ENCODE data around the gene ZNF592. TPM values are rescaled to one million over a fixed set of nuclear protein-coding genes. Genes with fewer than 3 reads are reported as not detected.

Gene ZNF592
- total and polyA plus RNA-seq, 7 experiments from 2014 or later, result 4.9 to 39.0 (median 37.2) TPM

GRCh38 chr15:84811151-84811550 lies 62.8 kb downstream of the ZNF592 start:
- H3K36me3 ChIP-seq (ENCODE audit: control insufficient read depth in 2 of 3, insufficient read depth in 3 of 3, low read length in 3 of 3), result no peaks in the 10 kb centered on the region
- no peak for ATAC-seq
- no peak overlapping the region for H3K27ac Mint-ChIP-seq
- no peak overlapping the region for H3K27ac ChIP-seq (ENCODE audit: low read depth, low read length)
- H3K36me3 Mint-ChIP-seq, result peaks cover 0 to 11% (median 4%) of the 10 kb centered on the region in 5 donors
- CTCF ChIA-PET, result no interaction called here
- peaks cover 0 to 2% (median 0%) of the 10 kb centered on the region in 11 donors for H3K9me3 Mint-ChIP-seq
- DNase-seq, result no peak
- H3K4me3 ChIP-seq (ENCODE audit: low read length), result no peak overlapping the region
- H3K9me3 ChIP-seq (ENCODE audit: control insufficient read depth in 2 of 3, low read length in 3 of 3), result no peaks in the 10 kb centered on the region
- no peaks in the 10 kb centered on the region for H3K27me3 ChIP-seq (ENCODE audit: control insufficient read depth in 2 of 2, insufficient read depth in 2 of 2, low read length in 2 of 2)
- peaks cover 4 to 10% (median 6%) of the 10 kb centered on the region in 5 donors for H3K27me3 Mint-ChIP-seq
- POLR2A ChIA-PET, result no interaction called here
- intact Hi-C loops (cut with micrococcal nuclease), result no loop called here
- H3K4me1 ChIP-seq (ENCODE audit: control insufficient read depth in 2 of 2, insufficient read depth in 2 of 2, low read length in 2 of 2), result no peaks in the 10 kb centered on the region
- H3K4me1 Mint-ChIP-seq, result peaks cover 0 to 3% (median 0%) of the 10 kb centered on the region in 7 donors
- peak overlapping the region in 1 of 10 donors; percentile 23 for H3K4me3 Mint-ChIP-seq

- intact Hi-C loops (cut with micrococcal nuclease), result no loop called here
- H3K9me3 Mint-ChIP-seq, result peaks cover 0 to 2% (median 0%) of the 10 kb centered on the region in 11 donors
- DNase-seq (no peak), ATAC-seq (no peak)
- ChIA-PET POLR2A (interaction anchor here (0.6 kb wide), 1 partner anchor 159 kb away, joined by 3 read pairs; no protein-coding TSS in a partner anchor), CTCF (no interaction called here)
- H3K36me3 ChIP-seq (ENCODE audit: control insufficient read depth in 2 of 3, insufficient read depth in 3 of 3, low read length in 3 of 3), result no peaks in the 10 kb centered on the region
- no peak overlapping the region for H3K4me3 Mint-ChIP-seq
- no peak overlapping the region for H3K27ac ChIP-seq (ENCODE audit: low read depth, low read length)
- no peak overlapping the region for H3K4me3 ChIP-seq (ENCODE audit: low read length)
- no peak overlapping the region for H3K27ac Mint-ChIP-seq
- H3K36me3 Mint-ChIP-seq, result peaks cover 0 to 11% (median 2%) of the 10 kb centered on the region in 5 donors
- peaks cover 6 to 15% (median 9%) of the 10 kb centered on the region in 5 donors for H3K27me3 Mint-ChIP-seq
- no peaks in the 10 kb centered on the region for H3K4me1 ChIP-seq (ENCODE audit: control insufficient read depth in 2 of 2, insufficient read depth in 2 of 2, low read length in 2 of 2)
- H3K4me1 Mint-ChIP-seq, result peaks cover 0 to 6% (median 3%) of the 10 kb centered on the region in 7 donors
- H3K27me3 ChIP-seq (ENCODE audit: control insufficient read depth in 2 of 2, insufficient read depth in 2 of 2, low read length in 2 of 2), result no peaks in the 10 kb centered on the region
- H3K9me3 ChIP-seq (ENCODE audit: control insufficient read depth in 2 of 3, low read length in 3 of 3), result no peaks in the 10 kb centered on the region
Measured at GRCh38 chr15:84811828-84812227, 63.4 kb downstream of the ZNF592 start.

GRCh38 chr15:84812842-84813241 lies 64.5 kb downstream of the ZNF592 start:
- intact Hi-C loops (cut with micrococcal nuclease), result no loop called here
- Mint-ChIP-seq H3K36me3 (peaks cover 0 to 6% (median 0%) of the 10 kb centered on the region in 5 donors), H3K9me3 (peaks cover 0 to 2% (median 0%) of the 10 kb centered on the region in 11 donors), H3K4me3 (no peak overlapping the region), H3K27me3 (peaks cover 6 to 15% (median 9%) of the 10 kb centered on the region in 5 donors), H3K27ac (no peak overlapping the region), H3K4me1 (peaks cover 0 to 8% (median 4%) of the 10 kb centered on the region in 7 donors)
- ATAC-seq (no peak), DNase-seq (no peak)
- Histone ChIP-seq H3K4me1 (ENCODE audit: control insufficient read depth in 2 of 2, insufficient read depth in 2 of 2, low read length in 2 of 2) (peaks cover 0 to 3% of the 10 kb centered on the region in 2 donors), H3K9me3 (ENCODE audit: control insufficient read depth in 2 of 3, low read length in 3 of 3) (no peaks in the 10 kb centered on the region), H3K4me3 (ENCODE audit: low read length) (no peak overlapping the region), H3K27ac (ENCODE audit: low read depth, low read length) (no peak overlapping the region), H3K36me3 (ENCODE audit: control insufficient read depth in 2 of 3, insufficient read depth in 3 of 3, low read length in 3 of 3) (no peaks in the 10 kb centered on the region), H3K27me3 (ENCODE audit: control insufficient read depth in 2 of 2, insufficient read depth in 2 of 2, low read length in 2 of 2) (no peaks in the 10 kb centered on the region)
- ChIA-PET CTCF (no interaction called here), POLR2A (no interaction called here)

GRCh38 chr15:84813435-84813834 lies 65.0 kb downstream of the ZNF592 start:
- Mint-ChIP-seq H3K36me3 (peaks cover 0 to 6% (median 0%) of the 10 kb centered on the region in 5 donors), H3K27me3 (peaks cover 6 to 19% (median 11%) of the 10 kb centered on the region in 5 donors), H3K4me1 (peaks cover 6 to 13% (median 9%) of the 10 kb centered on the region in 7 donors), H3K4me3 (no peak overlapping the region), H3K27ac (no peak overlapping the region), H3K9me3 (peaks cover 0 to 2% (median 0%) of the 10 kb centered on the region in 11 donors)
- ChIA-PET POLR2A (no interaction called here), CTCF (no interaction called here)
- ATAC-seq (no peak), DNase-seq (no peak)
- Histone ChIP-seq H3K4me1 (ENCODE audit: control insufficient read depth in 2 of 2, insufficient read depth in 2 of 2, low read length in 2 of 2) (peaks cover 0 to 9% of the 10 kb centered on the region in 2 donors), H3K27ac (ENCODE audit: low read depth, low read length) (no peak overlapping the region), H3K27me3 (ENCODE audit: control insufficient read depth in 2 of 2, insufficient read depth in 2 of 2, low read length in 2 of 2) (no peaks in the 10 kb centered on the region), H3K9me3 (ENCODE audit: control insufficient read depth in 2 of 3, low read length in 3 of 3) (no peaks in the 10 kb centered on the region), H3K4me3 (ENCODE audit: low read length) (no peak overlapping the region), H3K36me3 (ENCODE audit: control insufficient read depth in 2 of 3, insufficient read depth in 3 of 3, low read length in 3 of 3) (no peaks in the 10 kb centered on the region)
- intact Hi-C loops (cut with micrococcal nuclease), result no loop called here

GRCh38 chr15:84813931-84814330 lies 65.5 kb downstream of the ZNF592 start:
- Mint-ChIP-seq H3K4me3 (no peak overlapping the region), H3K4me1 (peaks cover 6 to 18% (median 10%) of the 10 kb centered on the region in 7 donors), H3K36me3 (peaks cover 0 to 5% (median 0%) of the 10 kb centered on the region in 5 donors), H3K27me3 (peaks cover 6 to 19% (median 11%) of the 10 kb centered on the region in 5 donors), H3K9me3 (peaks cover 0 to 2% (median 0%) of the 10 kb centered on the region in 11 donors), H3K27ac (peak overlapping the region in 2 of 9 donors; percentile 0 to 53)
- Histone ChIP-seq H3K27me3 (ENCODE audit: control insufficient read depth in 2 of 2, insufficient read depth in 2 of 2, low read length in 2 of 2) (no peaks in the 10 kb centered on the region), H3K36me3 (ENCODE audit: control insufficient read depth in 2 of 3, insufficient read depth in 3 of 3, low read length in 3 of 3) (no peaks in the 10 kb centered on the region), H3K27ac (ENCODE audit: low read depth, low read length) (no peak overlapping the region), H3K4me3 (ENCODE audit: low read length) (no peak overlapping the region), H3K9me3 (ENCODE audit: control insufficient read depth in 2 of 3, low read length in 3 of 3) (no peaks in the 10 kb centered on the region), H3K4me1 (ENCODE audit: control insufficient read depth in 2 of 2, insufficient read depth in 2 of 2, low read length in 2 of 2) (peaks cover 0 to 10% of the 10 kb centered on the region in 2 donors)
- no peak for DNase-seq
- POLR2A ChIA-PET, result interaction anchor here (0.6 kb wide), 1 partner anchor 128 kb away, joined by 3 read pairs; no protein-coding TSS in a partner anchor
- no peak for ATAC-seq
- CTCF ChIA-PET, result interaction anchor here (0.6 kb wide), 1 partner anchor 57 kb away, joined by 3 read pairs; no protein-coding TSS in a partner anchor
- intact Hi-C loops (cut with micrococcal nuclease), result no loop called here

- DNase-seq, result no peak
- no peaks in the 10 kb centered on the region for H3K9me3 ChIP-seq (ENCODE audit: control insufficient read depth in 2 of 3, low read length in 3 of 3)
- H3K27ac ChIP-seq (ENCODE audit: low read depth, low read length), result no peak overlapping the region
Measured at GRCh38 chr15:84814916-84815315, 66.5 kb downstream of the ZNF592 start.

More at GRCh38 chr15:84814916-84815315, 66.5 kb downstream of the ZNF592 start:
- Mint-ChIP-seq H3K36me3 (peaks cover 0 to 5% (median 0%) of the 10 kb centered on the region in 5 donors), H3K27me3 (peaks cover 6 to 19% (median 11%) of the 10 kb centered on the region in 5 donors), H3K4me3 (no peak overlapping the region), H3K27ac (peak overlapping the region in 1 of 9 donors; percentile 37), H3K4me1 (peaks cover 6 to 20% (median 10%) of the 10 kb centered on the region in 7 donors), H3K9me3 (peaks cover 0 to 2% (median 0%) of the 10 kb centered on the region in 11 donors)
- no peaks in the 10 kb centered on the region for H3K36me3 ChIP-seq (ENCODE audit: control insufficient read depth in 2 of 3, insufficient read depth in 3 of 3, low read length in 3 of 3)
- ATAC-seq, result peak; percentile 44
- H3K27me3 ChIP-seq (ENCODE audit: control insufficient read depth in 2 of 2, insufficient read depth in 2 of 2, low read length in 2 of 2), result no peaks in the 10 kb centered on the region
- peaks cover 0 to 10% of the 10 kb centered on the region in 2 donors for H3K4me1 ChIP-seq (ENCODE audit: control insufficient read depth in 2 of 2, insufficient read depth in 2 of 2, low read length in 2 of 2)
- intact Hi-C loops (cut with micrococcal nuclease), result no loop called here
- POLR2A ChIA-PET, result no interaction called here
- no peak overlapping the region for H3K4me3 ChIP-seq (ENCODE audit: low read length)
- CTCF ChIA-PET, result no interaction called here

Measured in naive thymus-derived CD4-positive, alpha-beta T cell (primary cell).